ENCODE measurements around the gene NDN. TPM values are rescaled to one million over a fixed set of nuclear protein-coding genes. Genes with fewer than 3 reads are reported as not detected.

NDN gene
- total and polyA plus RNA-seq, 7 donors: 6.1 to 28.0 (median 11.7) TPM

DNA sequence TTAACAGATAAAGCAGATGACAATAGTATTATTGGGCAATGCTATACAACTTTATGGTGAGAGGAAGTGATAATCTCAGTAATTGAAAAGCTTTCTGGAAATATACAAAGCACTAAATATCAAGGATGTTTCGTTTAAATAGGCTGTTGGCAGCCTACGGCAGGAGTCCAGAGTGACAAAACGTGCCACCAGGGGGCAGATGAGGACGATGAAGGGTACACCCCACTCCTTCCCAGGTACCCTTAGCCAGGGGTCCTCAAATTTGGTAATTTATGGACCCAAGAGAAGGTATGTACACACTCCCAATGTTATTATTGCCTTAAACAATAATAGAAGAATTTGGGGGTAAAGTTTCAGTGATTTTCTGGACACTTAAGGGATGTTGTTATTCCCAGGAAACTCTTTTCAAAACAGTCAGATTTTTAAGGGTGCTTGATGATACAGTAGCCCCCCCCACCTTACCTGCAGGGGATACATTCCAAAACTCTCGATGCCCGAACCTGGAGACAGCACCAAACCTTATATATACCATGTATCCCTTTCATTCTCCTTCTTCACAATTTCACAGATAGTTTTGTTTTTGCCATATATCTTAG lies 38.1 kb downstream of the NDN start:
- TF ChIP-seq, protein P1, sequence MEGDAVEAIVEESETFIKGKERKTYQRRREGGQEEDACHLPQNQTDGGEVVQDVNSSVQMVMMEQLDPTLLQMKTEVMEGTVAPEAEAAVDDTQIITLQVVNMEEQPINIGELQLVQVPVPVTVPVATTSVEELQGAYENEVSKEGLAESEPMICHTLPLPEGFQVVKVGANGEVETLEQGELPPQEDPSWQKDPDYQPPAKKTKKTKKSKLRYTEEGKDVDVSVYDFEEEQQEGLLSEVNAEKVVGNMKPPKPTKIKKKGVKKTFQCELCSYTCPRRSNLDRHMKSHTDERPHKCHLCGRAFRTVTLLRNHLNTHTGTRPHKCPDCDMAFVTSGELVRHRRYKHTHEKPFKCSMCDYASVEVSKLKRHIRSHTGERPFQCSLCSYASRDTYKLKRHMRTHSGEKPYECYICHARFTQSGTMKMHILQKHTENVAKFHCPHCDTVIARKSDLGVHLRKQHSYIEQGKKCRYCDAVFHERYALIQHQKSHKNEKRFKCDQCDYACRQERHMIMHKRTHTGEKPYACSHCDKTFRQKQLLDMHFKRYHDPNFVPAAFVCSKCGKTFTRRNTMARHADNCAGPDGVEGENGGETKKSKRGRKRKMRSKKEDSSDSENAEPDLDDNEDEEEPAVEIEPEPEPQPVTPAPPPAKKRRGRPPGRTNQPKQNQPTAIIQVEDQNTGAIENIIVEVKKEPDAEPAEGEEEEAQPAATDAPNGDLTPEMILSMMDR (IDR thresholded peaks at IDR 0.05): peak; percentile 38
- 27 to 34% (median 27%) methylated on average over 6 of the region's 6 CpGs for WGBS, 3 donors
- Histone ChIP-seq H3K27ac (no peak overlapping the region), H3K4me3 (no peak overlapping the region), H3K4me1 (no peaks in the 10 kb centered on the region), H3K27me3 (ENCODE audit: insufficient read depth in 3 of 3, low read length in 2 of 3) (peaks cover 0 to 5% (median 4%) of the 10 kb centered on the region in 3 donors), H3K9me3 (no peaks in the 10 kb centered on the region), H3K36me3 (ENCODE audit: insufficient read depth in 1 of 2, low read depth in 1 of 2) (no peaks in the 10 kb centered on the region)
- DNase-seq (peak in 1 of 2 donors; percentile 47), ATAC-seq (no peak)
- intact Hi-C loops (cut with DNase I): no loop called here

DNA sequence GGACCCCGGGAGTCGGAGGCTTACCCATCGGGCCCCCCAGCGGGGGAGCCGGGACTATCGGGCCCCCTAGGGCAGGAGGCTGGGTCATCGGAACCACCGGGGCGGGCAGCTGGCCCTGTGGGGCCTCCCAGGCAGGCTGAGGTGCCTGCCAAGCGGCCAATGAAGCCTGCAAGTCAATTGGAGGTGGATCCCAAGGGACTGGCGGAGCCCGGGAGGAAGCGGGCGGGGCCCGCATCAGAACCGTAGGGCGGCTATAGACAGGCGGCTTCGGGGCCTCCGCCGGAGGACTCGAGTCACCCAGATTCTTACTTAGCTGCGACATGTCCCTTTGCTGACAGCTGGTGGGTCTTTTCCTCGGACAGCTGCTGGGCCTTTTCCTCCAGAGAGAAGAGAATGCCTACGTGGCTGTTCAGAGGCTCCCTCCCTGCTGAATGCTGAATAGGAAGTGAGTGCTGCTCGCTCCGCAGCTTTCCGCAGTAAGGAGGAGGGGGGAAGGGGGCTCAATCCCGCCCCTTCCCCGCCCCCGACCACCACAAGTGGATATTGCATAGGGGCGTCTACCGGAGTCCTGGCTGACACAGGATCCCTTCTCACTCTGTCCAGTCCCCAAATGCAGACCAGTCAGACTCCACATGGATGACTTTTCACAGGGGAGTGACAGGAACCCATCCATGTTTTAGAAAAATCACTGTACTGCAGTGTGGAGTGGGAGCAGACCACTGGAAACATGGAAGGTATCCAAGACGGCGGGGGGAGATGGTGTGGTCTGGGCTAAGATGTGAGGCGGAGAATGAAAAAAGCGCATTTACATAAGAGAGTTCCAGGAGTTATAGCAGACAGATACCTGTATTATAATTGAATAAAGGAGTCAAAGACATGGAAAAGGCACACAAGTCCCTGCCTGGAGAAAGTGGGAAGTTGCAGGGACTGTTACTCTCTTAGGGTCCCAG lies 39.4 kb downstream of the NDN start, which contains the start of gene MAGEL2:
Gene MAGEL2, minus strand, starts transcription at position 447 of the 950 bp plus-strand sequence. Its CDS starts 125 bp downstream, at position 322.
- intact Hi-C loops (cut with DNase I): no loop called here
- no peaks in the 10 kb centered on the region for H3K9me3 ChIP-seq
- H3K36me3 ChIP-seq (ENCODE audit: insufficient read depth in 1 of 2, low read depth in 1 of 2): no peaks in the 10 kb centered on the region
- H3K4me1 ChIP-seq: no peaks in the 10 kb centered on the region
- peaks cover 0 to 5% (median 4%) of the 10 kb centered on the region in 3 donors for H3K27me3 ChIP-seq (ENCODE audit: insufficient read depth in 3 of 3, low read length in 2 of 3)
- peak within 1 kb of the TSS; percentile 38 for H3K4me3 ChIP-seq
- peak in 1 of 2 donors; percentile 41 for DNase-seq
- ATAC-seq: no peak
- TF ChIP-seq, protein P1 (IDR thresholded peaks at IDR 0.05): no peak
- WGBS, 3 donors: 37 to 51% (median 44%) methylated on average over 35 to 37 of the region's 37 CpGs
- no peak within 1 kb of the TSS for H3K27ac ChIP-seq

DNA sequence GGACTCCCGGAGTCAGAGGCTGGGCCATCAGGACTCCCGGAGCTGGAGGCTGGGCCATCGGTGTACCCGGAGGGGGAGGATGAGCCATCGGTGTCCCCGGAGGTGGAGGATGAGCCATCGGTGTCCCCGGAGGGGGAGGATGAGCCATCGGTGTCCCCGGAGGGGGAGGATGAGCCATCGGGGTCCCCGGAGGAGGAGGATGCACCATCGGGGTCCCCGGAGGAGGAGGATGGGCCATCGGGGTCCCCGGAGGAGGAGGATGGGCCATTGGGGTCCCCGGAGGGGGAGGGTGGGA lies 40.2 kb downstream of the NDN start:
- Histone ChIP-seq H3K4me1 (no peaks in the 10 kb centered on the region), H3K9me3 (no peaks in the 10 kb centered on the region), H3K27ac (no peak overlapping the region), H3K36me3 (ENCODE audit: insufficient read depth in 1 of 2, low read depth in 1 of 2) (no peaks in the 10 kb centered on the region), H3K27me3 (ENCODE audit: insufficient read depth in 3 of 3, low read length in 2 of 3) (peaks cover 0 to 5% (median 4%) of the 10 kb centered on the region in 3 donors), H3K4me3 (peak overlapping the region; percentile 38)
- WGBS, 3 donors: 57 to 80% (median 73%) methylated on average over 13 to 17 of the region's 17 CpGs
- intact Hi-C loops (cut with DNase I): no loop called here
- ATAC-seq (no peak), DNase-seq (no peak)
- TF ChIP-seq, protein P1 (IDR thresholded peaks at IDR 0.05): no peak

DNA sequence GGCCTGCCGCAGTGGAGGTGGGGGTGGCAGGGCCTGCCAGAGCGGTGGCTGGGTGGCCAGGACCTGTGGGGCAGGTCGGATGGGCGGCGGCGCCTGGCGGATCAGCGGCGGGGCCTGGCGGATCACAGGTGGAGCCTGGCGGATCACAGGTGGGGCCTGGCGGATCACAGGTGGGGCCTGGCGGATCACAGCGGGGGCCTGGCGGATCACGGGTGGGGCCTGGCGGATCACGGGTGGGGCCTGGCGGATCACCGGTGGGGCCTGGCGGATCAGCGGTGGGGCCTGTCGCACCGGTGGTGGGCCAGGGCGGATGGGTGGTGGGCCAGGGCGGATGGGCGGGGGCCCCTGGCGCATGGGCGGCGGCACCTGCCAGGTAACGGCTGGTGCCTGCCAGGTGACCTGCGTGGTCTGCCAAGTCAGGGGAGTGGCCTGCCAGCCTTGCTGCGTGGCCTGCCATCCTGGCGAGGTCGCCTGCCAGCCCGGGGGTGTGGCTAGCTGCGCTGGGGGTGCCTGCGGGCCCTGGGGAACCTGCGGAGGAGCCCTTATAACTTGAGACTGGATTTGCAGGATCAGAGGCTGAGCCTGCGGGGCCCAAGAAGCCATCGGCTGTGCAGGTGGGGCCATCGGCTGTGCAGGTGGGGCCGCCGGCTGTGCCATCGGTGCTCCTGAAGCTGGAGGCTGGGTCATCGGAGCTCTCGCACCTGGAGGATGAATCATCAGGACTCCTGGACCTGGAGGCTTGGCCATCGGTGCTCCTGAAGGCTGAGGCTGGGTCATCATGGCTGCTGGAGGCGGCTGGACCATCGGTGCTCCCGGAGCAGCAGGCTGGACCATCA lies 40.7 kb downstream of the NDN start:
- H3K4me3 ChIP-seq: no peak overlapping the region
- TF ChIP-seq, protein P1 (IDR thresholded peaks at IDR 0.05): no peak
- peaks cover 0 to 5% (median 4%) of the 10 kb centered on the region in 3 donors for H3K27me3 ChIP-seq (ENCODE audit: insufficient read depth in 3 of 3, low read length in 2 of 3)
- H3K4me1 ChIP-seq: no peaks in the 10 kb centered on the region
- ATAC-seq: no peak
- no peak overlapping the region for H3K27ac ChIP-seq
- peak in 1 of 2 donors; percentile 42 for DNase-seq
- intact Hi-C loops (cut with DNase I): no loop called here
- 93 to 96% (median 95%) methylated on average over 34 to 51 of the region's 51 CpGs for WGBS, 3 donors
- no peaks in the 10 kb centered on the region for H3K36me3 ChIP-seq (ENCODE audit: insufficient read depth in 1 of 2, low read depth in 1 of 2)
- no peaks in the 10 kb centered on the region for H3K9me3 ChIP-seq

Measured in psoas muscle (tissue), 8 donors.